Suprapubic skin (tissue), 4 donors: ENCODE measurements around the gene XXYLT1. TPM values are rescaled to one million over a fixed set of nuclear protein-coding genes. Genes with fewer than 3 reads are reported as not detected.
"Not testable (repeated sequence)": the region's sequence is repeated elsewhere in the genome, so short reads cannot be mapped to it uniquely, and the experiment has no call there.

Experiments used
- DNase-seq, 2 donors: peaks; one replicate each; pipeline ENCODE4 v3.0.0-alpha.2; 2019; ENCODE audit warnings: low spot score in 2 of 2
- H3K27ac ChIP-seq: fragments of 200-600 bp; sonication (generic); one replicate; pipeline ENCODE4 v1.5.1; 2019
- H3K27me3 ChIP-seq: fragments of 200-600 bp; sonication (generic); one replicate; pipeline ENCODE4 v1.5.1; 2019
- H3K36me3 ChIP-seq: fragments of 200-600 bp; sonication (generic); one replicate; pipeline ENCODE4 v1.5.1; 2019
- H3K4me1 ChIP-seq: fragments of 200-600 bp; sonication (generic); one replicate; pipeline ENCODE4 v1.5.1; 2019
- H3K4me3 ChIP-seq: fragments of 200-600 bp; sonication (generic); one replicate; pipeline ENCODE4 v1.5.1; 2019; ENCODE audit warnings: mild to moderate bottlenecking
- H3K9me3 ChIP-seq: fragments of 200-600 bp; sonication (generic); one replicate; pipeline ENCODE4 v1.5.1; 2019
- CTCF ChIP-seq, 2 donors: fragments of 200-600 bp in 1 of 2; fragments of 450-650 bp in 1 of 2; sonication (generic) in 1 of 2; IDR thresholded peaks; one replicate each; pipeline ENCODE4 v1.5.1; 2016 to 2019; ENCODE audit warnings: antibody characterized with exemption in 2 of 2, mild to moderate bottlenecking in 1 of 2, moderate library complexity in 1 of 2
- EP300 ChIP-seq: sonication (generic); formaldehyde crosslinking; IDR thresholded peaks from one replicate; pipeline ENCODE4 v1.6.1; 2017; ENCODE audit warnings: antibody characterized with exemption
- POLR2A ChIP-seq, 2 donors: fragments of 450-650 bp; IDR thresholded peaks; one replicate each; pipeline ENCODE4 v1.6.1; 2017; ENCODE audit warnings: antibody characterized with exemption in 2 of 2, mild to moderate bottlenecking in 2 of 2, moderate library complexity in 2 of 2
- POLR2AphosphoS5 ChIP-seq, 3 donors: sonication (generic); formaldehyde crosslinking; IDR thresholded peaks; one replicate each; pipeline ENCODE4 v1.6.1; 2017; ENCODE audit warnings: antibody characterized with exemption in 3 of 3
- WGBS: methylation state at CpG from one replicate; pipeline ENCODE4 v1.1.5; 2018; 5-methylcytosine and 5-hydroxymethylcytosine counted together
- total RNA-seq, 4 donors: library from RNA; depleted of rRNA; stranded (reverse); fragments of >200 nt; gene quantifications; one replicate each; pipeline ENCODE4 v1.1.0, GENCODE V29; 2016

The XXYLT1 gene
- total RNA-seq, 4 donors from 2014 or later = 8.0 to 19.4 (median 13.2) TPM

- Histone ChIP-seq H3K4me3 (no peak overlapping the region), H3K27me3 (no peaks in the 10 kb centered on the region), H3K27ac (no peak overlapping the region), H3K36me3 (peaks cover 49% of the 10 kb centered on the region), H3K9me3 (no peaks in the 10 kb centered on the region), H3K4me1 (no peaks in the 10 kb centered on the region)
- no peak for TF ChIP-seq EP300
- no peak for TF ChIP-seq CTCF (IDR thresholded peaks at IDR 0.05)
- TF ChIP-seq POLR2A (IDR thresholded peaks at IDR 0.05) = no peak
- TF ChIP-seq POLR2AphosphoS5 (IDR thresholded peaks at IDR 0.05) = no peak
- WGBS = 96% methylated on average over 3 of the region's 3 CpGs
- no peak for DNase-seq
These were observed 31.5 kb upstream of the XXYLT1 start for GRCh38 chr3:195302431-195302830.

- H3K36me3 ChIP-seq = peaks cover 61% of the 10 kb centered on the region
These were observed 26.5 kb upstream of the XXYLT1 start for GRCh38 chr3:195297446-195297845.

GRCh38 chr3:195296662-195297061 is 25.7 kb upstream of the XXYLT1 start:
- H3K36me3 ChIP-seq = peaks cover 62% of the 10 kb centered on the region
- no peak for TF ChIP-seq POLR2A (IDR thresholded peaks at IDR 0.05)
- TF ChIP-seq CTCF (IDR thresholded peaks at IDR 0.05) = no peak
- no peak for TF ChIP-seq POLR2AphosphoS5 (IDR thresholded peaks at IDR 0.05)
- TF ChIP-seq EP300 = no peak
- 95% methylated on average over 1 of the region's 1 CpG for WGBS
- no peaks in the 10 kb centered on the region for H3K4me1 ChIP-seq
- H3K27me3 ChIP-seq = no peaks in the 10 kb centered on the region
- no peak overlapping the region for H3K4me3 ChIP-seq
- DNase-seq = no peak
- H3K27ac ChIP-seq = no peak overlapping the region
- H3K9me3 ChIP-seq = no peaks in the 10 kb centered on the region

More at GRCh38 chr3:195297446-195297845, 26.5 kb upstream of the XXYLT1 start:
- Histone ChIP-seq H3K27me3 (no peaks in the 10 kb centered on the region), H3K9me3 (no peaks in the 10 kb centered on the region), H3K27ac (no peak overlapping the region), H3K4me3 (no peak overlapping the region), H3K4me1 (no peaks in the 10 kb centered on the region)
- DNase-seq = no peak
- no peak for TF ChIP-seq POLR2A (IDR thresholded peaks at IDR 0.05)
- TF ChIP-seq CTCF (IDR thresholded peaks at IDR 0.05) = no peak
- TF ChIP-seq POLR2AphosphoS5 (IDR thresholded peaks at IDR 0.05) = no peak
- TF ChIP-seq EP300 = no peak

- peaks cover 66% of the 10 kb centered on the region for H3K36me3 ChIP-seq
- WGBS = 91% methylated on average over 1 of the region's 1 CpG
- TF ChIP-seq CTCF (IDR thresholded peaks at IDR 0.05) (no peak), POLR2A (IDR thresholded peaks at IDR 0.05) (no peak), POLR2AphosphoS5 (IDR thresholded peaks at IDR 0.05) (no peak), EP300 (no peak)
These were observed 20.2 kb upstream of the XXYLT1 start for GRCh38 chr3:195291121-195291520.

GRCh38 chr3:195290643-195291042 is 19.7 kb upstream of the XXYLT1 start:
- not testable (repeated sequence) for DNase-seq, H3K4me1 ChIP-seq, H3K27me3 ChIP-seq, H3K9me3 ChIP-seq, H3K4me3 ChIP-seq, H3K27ac ChIP-seq
- H3K36me3 ChIP-seq = peaks cover 68% of the 10 kb centered on the region
- 98% methylated on average over 5 of the region's 5 CpGs for WGBS

More at GRCh38 chr3:195291121-195291520, 20.2 kb upstream of the XXYLT1 start:
- Histone ChIP-seq H3K9me3 (no peaks in the 10 kb centered on the region), H3K4me3 (no peak overlapping the region), H3K27ac (no peak overlapping the region), H3K27me3 (no peaks in the 10 kb centered on the region), H3K4me1 (no peaks in the 10 kb centered on the region)
- DNase-seq = no peak
